GM21360 (cell line): ENCODE measurements around the gene ZNF407.

Source experiments
- ATAC-seq: cut with Tn5 transposase; IDR thresholded peaks from one replicate; pipeline ENCODE4 v1.9.1; 2021; ENCODE audit warnings: mild to moderate bottlenecking, moderate library complexity; ENCODE audit not compliant: unreplicated experiment

Gene ZNF407

GRCh38 chr18:74665905-74666304 is 68.2 kb downstream of the ZNF407 start:
- ATAC-seq, result no peak

GRCh38 chr18:74669136-74669798 is 71.6 kb downstream of the ZNF407 start:
- ATAC-seq, result no peak

DNA sequence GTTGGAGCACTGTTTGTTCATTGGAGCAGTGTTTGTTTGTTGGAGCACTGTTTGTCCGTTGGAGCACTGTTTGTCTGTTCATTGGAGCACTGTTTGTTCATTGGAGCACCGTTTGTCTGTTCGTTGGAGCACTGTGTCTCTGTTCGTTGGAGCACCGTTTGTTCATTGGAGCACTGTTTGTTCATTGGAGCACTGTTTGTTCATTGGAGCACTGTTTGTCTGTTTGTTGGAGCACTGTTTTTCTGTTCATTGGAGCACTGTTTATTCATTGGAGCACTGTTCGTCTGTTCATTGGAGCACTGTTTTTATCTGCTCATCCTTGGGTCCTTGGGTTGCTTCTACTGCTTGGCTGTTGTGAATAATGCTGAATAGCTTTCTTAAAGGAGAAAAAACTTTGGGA is 74.7 kb downstream of the ZNF407 start:
- ATAC-seq, result no peak

DNA sequence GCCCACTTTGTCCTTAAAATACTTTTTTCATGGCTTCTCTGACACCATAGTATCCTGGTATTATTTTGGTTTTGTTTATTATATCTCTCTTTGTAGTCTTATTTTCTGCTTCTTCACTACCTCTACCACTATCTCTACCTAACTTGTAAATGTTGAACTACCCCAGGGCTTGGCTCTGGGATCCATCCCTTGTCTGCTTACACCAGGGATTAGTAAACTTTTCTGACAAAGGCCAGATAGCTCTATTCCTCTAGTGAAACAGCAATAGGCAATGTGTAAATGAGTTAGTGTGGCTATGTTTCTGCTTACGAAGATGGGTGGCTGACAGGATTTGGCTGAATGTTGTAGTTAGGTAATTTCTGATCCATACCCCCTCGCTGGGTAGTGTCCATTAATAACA is 76.8 kb downstream of the ZNF407 start:
- no peak for ATAC-seq

GRCh38 chr18:74679006-74679678 is 81.5 kb downstream of the ZNF407 start:
- no peak for ATAC-seq

DNA sequence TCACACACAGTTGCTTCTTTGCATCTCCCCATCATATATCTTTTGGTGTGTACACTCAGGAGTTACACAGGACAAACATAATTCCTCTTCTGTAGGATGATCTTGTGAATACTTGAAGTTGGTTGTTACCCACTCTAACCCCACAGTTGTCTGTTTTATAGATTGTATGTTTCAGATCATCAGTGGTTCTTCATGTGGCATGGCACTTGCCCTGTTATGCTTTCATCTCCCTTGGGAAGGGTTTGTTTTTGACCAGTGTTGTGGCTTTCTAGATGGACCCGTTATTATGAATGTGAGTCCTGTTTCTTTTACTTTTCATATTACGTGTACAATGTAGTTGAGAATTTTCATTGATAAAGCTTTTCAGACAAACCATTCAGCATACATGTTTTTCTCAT is 82.0 kb downstream of the ZNF407 start:
- no peak for ATAC-seq

DNA sequence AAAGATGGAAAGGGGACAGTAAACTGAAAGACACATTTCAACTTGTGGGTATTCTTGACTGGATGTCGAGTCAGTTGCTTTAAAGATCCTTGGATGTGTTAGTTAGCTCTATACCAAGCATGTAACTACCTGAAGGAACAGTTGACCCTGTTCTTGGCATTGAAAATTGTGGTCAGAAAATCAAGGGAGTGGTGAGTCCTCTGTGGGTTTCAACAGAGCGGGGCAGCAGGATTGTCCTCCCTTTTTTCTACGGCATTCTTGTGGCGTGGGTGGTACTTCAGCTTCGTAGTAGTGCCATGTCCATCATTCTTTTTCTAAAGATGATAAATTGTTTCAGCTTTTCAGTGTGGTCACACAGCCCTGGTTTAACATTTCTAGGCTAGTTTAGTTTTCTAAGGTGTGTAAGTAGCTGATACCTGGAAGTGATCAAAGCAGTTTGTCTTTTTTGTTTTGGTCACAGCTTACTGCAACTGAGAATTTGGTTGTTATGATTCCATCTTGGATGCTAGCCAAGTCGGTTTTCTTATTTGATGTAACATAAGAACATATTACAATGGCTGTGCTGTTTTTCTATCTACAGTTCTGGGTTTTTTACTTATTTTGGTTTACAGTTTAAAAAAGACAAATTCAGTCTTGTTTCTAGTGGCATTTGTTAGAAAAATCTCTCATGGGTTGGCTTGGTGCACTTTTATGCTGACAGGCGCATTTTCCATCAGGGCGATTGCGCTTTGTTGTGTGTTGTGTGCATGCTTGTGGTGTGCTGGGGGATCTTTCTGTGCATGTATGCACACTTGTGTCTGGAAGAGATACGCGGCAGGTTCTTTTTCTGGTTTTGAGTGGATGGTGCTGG is 84.7 kb downstream of the ZNF407 start:
- ATAC-seq, result no peak

- ATAC-seq, result no peak
Measured at GRCh38 chr18:74682991-74683297, 85.3 kb downstream of the ZNF407 start.

DNA sequence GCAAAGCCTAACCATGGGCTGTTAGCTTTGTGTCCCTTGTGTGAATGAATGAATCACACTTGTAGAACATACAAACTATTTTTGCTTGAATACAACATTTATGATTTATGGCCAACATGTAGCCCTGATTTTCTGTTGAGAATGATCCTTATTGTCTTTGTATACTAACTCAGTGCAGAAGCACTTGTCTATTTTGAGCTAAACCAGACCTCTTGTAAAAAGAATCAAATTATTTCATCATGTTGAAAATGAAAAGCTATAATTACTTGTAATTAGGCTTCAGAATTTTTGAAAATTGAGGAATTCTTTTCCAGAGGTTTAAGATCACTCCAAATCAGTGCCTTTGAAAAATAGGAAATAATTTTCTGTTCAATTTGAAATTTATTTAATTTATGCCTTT is 85.9 kb downstream of the ZNF407 start:
- ATAC-seq, result no peak

- no peak for ATAC-seq
Measured at GRCh38 chr18:74689251-74689650, 91.6 kb downstream of the ZNF407 start.

GRCh38 chr18:74692367-74693013 is 94.8 kb downstream of the ZNF407 start:
- no peak for ATAC-seq

DNA sequence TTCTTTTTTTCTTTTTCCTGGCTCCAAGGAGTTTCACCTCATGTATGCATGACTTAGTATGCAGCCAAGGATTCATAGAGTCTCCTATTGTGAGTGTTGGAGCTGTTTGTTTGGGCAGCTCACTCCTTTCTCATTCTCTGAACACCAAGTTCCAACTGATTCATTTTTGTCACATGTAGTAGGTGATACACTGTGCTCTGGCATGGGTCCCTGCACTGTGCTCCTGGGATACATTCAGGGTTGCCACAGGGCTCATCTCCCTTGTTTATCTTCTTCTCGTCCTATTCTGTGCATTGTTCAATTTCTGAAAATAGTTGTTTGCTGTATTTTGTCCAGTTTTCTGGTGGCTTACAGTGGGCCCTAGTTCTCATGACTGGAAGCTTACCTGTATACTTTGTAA is 96.8 kb downstream of the ZNF407 start:
- no peak for ATAC-seq

- ATAC-seq, result no peak
Measured at GRCh38 chr18:74695170-74695569, 97.5 kb downstream of the ZNF407 start.

DNA sequence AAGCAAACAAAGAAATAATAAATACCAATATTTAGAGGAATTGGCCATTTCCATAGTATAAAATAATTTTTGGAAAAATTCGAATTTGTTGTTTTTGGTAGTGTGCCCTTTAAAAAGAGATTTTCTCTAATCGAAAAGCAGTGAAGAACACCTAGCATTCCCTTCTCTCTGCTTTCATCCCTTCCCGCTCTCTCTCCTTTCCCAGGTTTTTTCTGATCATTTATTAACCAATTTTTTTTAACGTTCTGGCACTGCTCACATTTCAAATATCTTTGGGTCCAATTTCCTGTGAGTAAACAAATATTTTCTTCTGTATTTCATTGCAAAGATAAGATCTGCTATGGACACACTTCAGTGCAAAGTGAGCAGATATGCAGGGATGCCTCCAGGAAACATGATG is 101.2 kb downstream of the ZNF407 start:
- no peak for ATAC-seq

DNA sequence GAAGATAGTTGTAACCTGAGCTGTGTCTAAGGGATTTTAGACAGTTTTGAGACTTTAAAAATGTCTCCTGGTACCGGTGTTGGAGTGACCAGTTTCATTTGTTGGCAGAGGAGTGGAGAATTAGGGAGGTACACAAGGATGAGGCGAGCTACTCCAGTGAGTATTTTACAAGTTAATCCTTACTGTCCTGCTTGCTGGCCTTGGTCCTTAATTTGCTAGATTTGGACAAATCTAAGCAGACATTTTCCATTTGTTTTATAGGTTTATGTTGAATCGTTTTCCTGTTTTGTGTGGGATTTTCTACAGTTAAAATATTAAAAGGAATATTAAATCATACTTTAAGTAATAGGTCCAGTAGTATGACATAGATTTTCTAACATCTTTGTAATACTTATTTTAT is 101.8 kb downstream of the ZNF407 start:
- ATAC-seq, result no peak

- ATAC-seq, result no peak
Measured at GRCh38 chr18:74702950-74703349, 105.3 kb downstream of the ZNF407 start.

DNA sequence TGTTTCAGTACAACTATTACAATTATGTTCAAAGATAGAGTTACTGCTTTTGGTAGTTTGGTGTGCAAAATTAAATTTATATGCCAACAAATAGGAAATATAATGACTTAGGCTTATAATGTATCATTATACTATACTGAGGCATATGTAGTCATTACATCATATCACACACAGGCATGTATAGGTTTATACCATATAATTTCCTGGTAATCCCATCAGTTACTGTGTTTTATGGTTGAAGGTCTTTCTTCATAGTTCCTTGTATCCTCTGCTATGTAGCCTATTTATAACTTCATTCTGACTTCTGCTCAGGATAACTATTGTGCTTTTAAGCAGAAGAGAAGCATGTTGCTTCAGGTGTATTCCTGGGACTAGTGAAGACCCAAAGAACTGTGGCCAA is 110.5 kb downstream of the ZNF407 start:
- no peak for ATAC-seq

DNA sequence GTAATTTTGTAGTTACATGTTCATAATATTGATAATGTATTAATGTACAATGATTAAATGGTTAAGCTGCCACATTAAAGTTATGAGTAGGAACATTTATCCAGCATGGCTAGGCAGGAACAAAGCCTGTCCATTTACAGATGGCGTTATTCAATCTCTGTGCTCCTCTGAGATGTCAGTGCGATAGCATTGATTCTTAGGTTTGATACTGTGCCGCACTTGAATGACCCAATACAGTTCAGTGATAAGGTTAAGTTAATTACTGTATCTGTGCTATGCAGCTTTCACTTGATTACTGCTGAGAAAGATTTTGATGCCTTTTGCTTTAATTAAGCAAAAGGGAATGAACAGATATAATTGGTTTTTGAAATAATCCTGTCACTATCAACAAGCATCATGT is 111.8 kb downstream of the ZNF407 start:
- ATAC-seq, result no peak

DNA sequence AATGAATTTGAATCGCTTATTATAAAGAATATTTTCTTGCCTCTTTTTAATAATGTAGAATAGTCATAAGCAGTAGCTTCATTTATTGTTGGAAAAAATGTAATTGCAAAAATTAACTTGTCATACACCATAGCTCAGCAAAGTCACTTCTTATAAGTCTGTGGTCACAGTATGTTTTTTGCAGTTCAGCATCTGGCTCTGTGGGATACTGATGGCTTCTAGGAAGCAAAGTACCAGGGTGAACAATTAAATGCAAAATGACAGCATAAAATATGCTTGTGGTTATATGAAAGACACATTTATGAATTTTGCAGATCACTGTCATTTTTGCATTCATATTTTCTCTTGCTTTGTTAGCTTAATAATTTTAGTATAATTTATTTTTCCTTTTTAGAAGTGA is 116.5 kb downstream of the ZNF407 start:
- ATAC-seq, result no peak

DNA sequence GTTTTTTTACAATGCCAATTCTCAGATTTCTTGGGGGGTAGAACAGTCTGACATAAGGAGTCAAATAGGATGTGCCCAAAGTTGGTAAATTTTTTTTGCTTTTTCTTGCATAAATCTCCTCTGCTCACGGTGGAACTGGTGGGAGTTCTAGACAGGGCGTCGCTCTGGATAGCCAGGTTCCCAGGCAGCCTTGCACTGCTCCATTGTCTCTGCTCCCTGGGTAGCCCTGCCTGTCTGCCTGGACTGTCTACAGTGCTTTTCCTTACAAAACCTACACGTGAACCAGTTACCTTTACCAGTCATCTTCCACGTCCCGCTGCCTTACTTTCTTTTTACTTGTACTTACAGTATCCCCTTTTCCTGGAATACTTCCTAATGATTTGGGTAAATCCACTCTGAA is 117.1 kb downstream of the ZNF407 start:
- no peak for ATAC-seq

DNA sequence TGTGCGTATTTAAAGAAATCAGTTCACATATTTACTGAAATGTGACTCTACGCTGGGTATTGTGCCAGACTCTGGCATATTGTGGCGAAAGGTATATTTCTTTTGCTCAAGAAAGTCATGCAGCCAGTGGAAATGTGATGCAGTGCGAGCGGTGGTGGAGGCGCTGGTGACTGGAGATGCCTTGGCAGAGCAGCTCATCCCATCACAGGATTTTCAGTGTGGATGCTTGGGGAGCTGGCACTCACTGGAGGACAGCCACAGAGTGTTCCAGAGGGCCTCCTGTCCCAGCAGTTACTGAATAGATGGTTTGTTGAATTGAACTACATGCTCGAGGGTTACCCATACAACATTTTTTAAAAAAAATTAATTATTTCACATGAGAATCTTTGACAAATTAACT is 117.6 kb downstream of the ZNF407 start:
- no peak for ATAC-seq
